Erythroblast (primary cell): ENCODE data around the gene DOCK11.
"Not testable (repeated sequence)": the region's sequence is repeated elsewhere in the genome, so short reads cannot be mapped to it uniquely, and the experiment has no call there.

Experiments
- DNase-seq, 2 experiments: peaks; one replicate each; lab custom pipeline; 2025; lab: John Stamatoyannopoulos, UW
- GATA1 ChIP-seq: IDR thresholded peaks from 2 replicates; pipeline ENCODE4 v1.6.1; 2011; ENCODE audit warnings: low read depth, mild to moderate bottlenecking, control low read depth, low read length, moderate library complexity
- POLR2A ChIP-seq: IDR thresholded peaks from 2 replicates; pipeline ENCODE4 v1.6.1; 2011; ENCODE audit warnings: mild to moderate bottlenecking, low read length

The DOCK11 gene

GRCh38 chrX:118714521-118714920, 218.9 kb downstream of the DOCK11 start:
- TF ChIP-seq GATA1 (no peak), POLR2A (no peak)
- no peak for DNase-seq

GRCh38 chrX:118715917-118716316, 220.3 kb downstream of the DOCK11 start:
- DNase-seq, result not testable (repeated sequence)

GRCh38 chrX:118716833-118717232, 221.2 kb downstream of the DOCK11 start:
- DNase-seq, result not testable (repeated sequence)

- no peak for DNase-seq
- no peak for TF ChIP-seq POLR2A
- TF ChIP-seq GATA1, result no peak
These were observed 222.2 kb downstream of the DOCK11 start for GRCh38 chrX:118717678-118718391.

- no peak for TF ChIP-seq GATA1
- no peak for TF ChIP-seq POLR2A
- DNase-seq, result no peak
These were observed 223.1 kb downstream of the DOCK11 start for GRCh38 chrX:118718737-118719136.

- DNase-seq, result no peak
- TF ChIP-seq POLR2A (no peak), GATA1 (no peak)
These were observed 224.6 kb downstream of the DOCK11 start for GRCh38 chrX:118720058-118720707.

- TF ChIP-seq POLR2A, result no peak
- TF ChIP-seq GATA1, result no peak
- DNase-seq, result no peak
These were observed 227.8 kb downstream of the DOCK11 start for GRCh38 chrX:118723376-118723775.

GRCh38 chrX:118724365-118724764, 228.8 kb downstream of the DOCK11 start:
- no peak for DNase-seq
- TF ChIP-seq GATA1 (no peak), POLR2A (no peak)

GRCh38 chrX:118724775-118725174, 229.2 kb downstream of the DOCK11 start:
- no peak for DNase-seq
- TF ChIP-seq GATA1 (no peak), POLR2A (no peak)

GRCh38 chrX:118726396-118726795, 230.8 kb downstream of the DOCK11 start:
- no peak for DNase-seq

GRCh38 chrX:118726887-118727685, 231.5 kb downstream of the DOCK11 start, which contains the start of gene IL13RA1:
IL13RA1 (plus strand) TSS chrX:118727606; CDS start chrX:118727639, 33 bp downstream.
- peak; percentile 3 to 4 for DNase-seq
- TF ChIP-seq GATA1 (no peak), POLR2A (no peak)

More at GRCh38 chrX:118726396-118726795, 230.8 kb downstream of the DOCK11 start:
- TF ChIP-seq POLR2A (no peak), GATA1 (no peak)

GRCh38 chrX:118727686-118728339, 232.2 kb downstream of the DOCK11 start:
- DNase-seq, result no peak
- TF ChIP-seq POLR2A, result no peak
- TF ChIP-seq GATA1, result no peak

- DNase-seq, result no peak
- no peak for TF ChIP-seq POLR2A
These were observed 233.5 kb downstream of the DOCK11 start for GRCh38 chrX:118729042-118729652.
